ENCODE measurements around the gene BFSP1.

DNA sequence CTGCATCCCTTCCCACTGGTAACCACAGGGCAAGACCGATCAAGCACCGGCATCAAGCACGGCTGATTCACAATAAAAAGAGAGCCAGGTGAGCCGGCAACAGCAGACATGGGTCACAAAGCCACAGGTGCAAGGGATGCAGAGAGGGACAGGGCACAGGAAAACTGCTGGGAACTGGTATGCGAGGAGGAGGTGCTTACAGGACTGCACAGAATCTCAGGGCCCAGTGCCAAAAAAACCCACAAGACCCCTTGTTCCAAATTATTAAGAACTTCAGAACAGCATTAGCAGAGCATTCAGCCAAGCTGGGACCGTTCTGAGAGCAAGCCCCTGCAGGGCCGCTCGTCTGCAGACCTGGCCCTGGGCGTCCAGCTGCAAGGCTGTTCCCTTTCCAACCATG is 35.4 kb downstream of the BFSP1 start:
- TF ChIP-seq, protein P1, sequence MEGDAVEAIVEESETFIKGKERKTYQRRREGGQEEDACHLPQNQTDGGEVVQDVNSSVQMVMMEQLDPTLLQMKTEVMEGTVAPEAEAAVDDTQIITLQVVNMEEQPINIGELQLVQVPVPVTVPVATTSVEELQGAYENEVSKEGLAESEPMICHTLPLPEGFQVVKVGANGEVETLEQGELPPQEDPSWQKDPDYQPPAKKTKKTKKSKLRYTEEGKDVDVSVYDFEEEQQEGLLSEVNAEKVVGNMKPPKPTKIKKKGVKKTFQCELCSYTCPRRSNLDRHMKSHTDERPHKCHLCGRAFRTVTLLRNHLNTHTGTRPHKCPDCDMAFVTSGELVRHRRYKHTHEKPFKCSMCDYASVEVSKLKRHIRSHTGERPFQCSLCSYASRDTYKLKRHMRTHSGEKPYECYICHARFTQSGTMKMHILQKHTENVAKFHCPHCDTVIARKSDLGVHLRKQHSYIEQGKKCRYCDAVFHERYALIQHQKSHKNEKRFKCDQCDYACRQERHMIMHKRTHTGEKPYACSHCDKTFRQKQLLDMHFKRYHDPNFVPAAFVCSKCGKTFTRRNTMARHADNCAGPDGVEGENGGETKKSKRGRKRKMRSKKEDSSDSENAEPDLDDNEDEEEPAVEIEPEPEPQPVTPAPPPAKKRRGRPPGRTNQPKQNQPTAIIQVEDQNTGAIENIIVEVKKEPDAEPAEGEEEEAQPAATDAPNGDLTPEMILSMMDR (IDR thresholded peaks at IDR 0.05) = no peak
- TF ChIP-seq ZFX (IDR thresholded peaks at IDR 0.05; ENCODE audit: borderline replicate concordance) = no peak

Measured in 22Rv1 (cell line).